LNCAP (cell line): ENCODE data around the gene MADD.

Experiments
- TF ChIP-seq, protein P1 (sequence below): fragments of 450-650 bp; IDR thresholded peaks from 2 replicates; pipeline ENCODE4 v1.5.1; 2017; ENCODE audit warnings: mild to moderate bottlenecking

The MADD gene

DNA sequence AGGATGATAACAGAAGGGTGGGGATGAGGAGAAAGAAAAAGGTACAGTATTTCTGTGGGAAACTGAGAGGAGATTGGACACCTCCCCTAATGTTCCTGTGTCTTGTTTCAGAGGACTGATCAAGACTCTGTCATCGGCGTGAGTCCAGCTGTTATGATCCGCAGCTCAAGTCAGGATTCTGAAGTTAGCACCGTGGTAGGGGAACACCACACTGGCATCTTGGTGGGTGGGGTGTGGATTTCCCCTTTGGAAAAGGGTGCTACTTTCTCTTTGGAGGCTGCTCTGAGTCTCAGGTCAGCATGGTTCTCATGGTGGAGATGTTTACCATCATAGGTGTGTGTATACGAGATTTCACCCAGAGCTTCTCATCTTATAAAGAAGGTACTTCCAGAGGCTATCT lies 25.5 kb downstream of the MADD start:
- TF ChIP-seq, protein P1, sequence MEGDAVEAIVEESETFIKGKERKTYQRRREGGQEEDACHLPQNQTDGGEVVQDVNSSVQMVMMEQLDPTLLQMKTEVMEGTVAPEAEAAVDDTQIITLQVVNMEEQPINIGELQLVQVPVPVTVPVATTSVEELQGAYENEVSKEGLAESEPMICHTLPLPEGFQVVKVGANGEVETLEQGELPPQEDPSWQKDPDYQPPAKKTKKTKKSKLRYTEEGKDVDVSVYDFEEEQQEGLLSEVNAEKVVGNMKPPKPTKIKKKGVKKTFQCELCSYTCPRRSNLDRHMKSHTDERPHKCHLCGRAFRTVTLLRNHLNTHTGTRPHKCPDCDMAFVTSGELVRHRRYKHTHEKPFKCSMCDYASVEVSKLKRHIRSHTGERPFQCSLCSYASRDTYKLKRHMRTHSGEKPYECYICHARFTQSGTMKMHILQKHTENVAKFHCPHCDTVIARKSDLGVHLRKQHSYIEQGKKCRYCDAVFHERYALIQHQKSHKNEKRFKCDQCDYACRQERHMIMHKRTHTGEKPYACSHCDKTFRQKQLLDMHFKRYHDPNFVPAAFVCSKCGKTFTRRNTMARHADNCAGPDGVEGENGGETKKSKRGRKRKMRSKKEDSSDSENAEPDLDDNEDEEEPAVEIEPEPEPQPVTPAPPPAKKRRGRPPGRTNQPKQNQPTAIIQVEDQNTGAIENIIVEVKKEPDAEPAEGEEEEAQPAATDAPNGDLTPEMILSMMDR: no peak

DNA sequence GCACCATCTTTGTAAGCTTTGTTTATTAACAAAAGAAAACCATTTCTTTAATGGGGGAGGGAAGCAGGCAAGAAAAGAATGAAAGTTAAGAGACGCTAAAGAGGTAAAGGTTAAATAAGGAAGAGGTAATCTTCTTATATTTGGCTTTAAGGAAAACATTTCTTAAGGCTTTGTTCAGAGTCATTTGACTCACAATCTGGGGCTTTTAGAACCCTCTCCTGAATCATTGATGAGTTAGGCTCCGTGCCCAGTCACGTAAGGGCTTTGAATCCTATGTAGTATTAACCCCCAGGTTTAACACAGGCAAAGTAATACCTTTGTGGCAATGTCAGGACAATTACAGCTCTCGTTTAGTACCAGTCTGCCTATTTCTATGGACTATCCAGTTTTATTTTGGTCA lies 26.1 kb downstream of the MADD start:
- TF ChIP-seq, protein P1: no peak

- TF ChIP-seq, protein P1: no peak
Measured at GRCh38 chr11:47299078-47299477, 29.1 kb downstream of the MADD start.

DNA sequence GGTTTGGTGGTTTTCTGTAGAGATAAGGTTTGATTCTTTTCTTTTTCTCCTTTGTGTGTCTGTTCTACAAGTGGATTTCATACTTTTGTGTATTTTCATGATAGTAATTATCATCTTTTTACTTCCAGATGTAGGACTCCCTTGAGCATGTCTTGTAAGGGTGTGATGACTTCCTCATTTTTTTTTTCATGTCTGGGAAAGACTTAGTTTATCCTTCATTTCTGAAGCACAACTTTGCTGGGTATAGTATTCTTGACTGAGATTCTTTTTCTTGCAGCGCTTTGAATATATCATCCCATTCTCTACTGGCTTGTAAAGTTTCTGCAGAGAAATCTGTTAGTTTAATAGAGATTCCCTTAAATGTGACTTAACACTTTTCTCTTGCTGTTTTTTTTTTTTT lies 32.9 kb downstream of the MADD start:
- TF ChIP-seq, protein P1: no peak

DNA sequence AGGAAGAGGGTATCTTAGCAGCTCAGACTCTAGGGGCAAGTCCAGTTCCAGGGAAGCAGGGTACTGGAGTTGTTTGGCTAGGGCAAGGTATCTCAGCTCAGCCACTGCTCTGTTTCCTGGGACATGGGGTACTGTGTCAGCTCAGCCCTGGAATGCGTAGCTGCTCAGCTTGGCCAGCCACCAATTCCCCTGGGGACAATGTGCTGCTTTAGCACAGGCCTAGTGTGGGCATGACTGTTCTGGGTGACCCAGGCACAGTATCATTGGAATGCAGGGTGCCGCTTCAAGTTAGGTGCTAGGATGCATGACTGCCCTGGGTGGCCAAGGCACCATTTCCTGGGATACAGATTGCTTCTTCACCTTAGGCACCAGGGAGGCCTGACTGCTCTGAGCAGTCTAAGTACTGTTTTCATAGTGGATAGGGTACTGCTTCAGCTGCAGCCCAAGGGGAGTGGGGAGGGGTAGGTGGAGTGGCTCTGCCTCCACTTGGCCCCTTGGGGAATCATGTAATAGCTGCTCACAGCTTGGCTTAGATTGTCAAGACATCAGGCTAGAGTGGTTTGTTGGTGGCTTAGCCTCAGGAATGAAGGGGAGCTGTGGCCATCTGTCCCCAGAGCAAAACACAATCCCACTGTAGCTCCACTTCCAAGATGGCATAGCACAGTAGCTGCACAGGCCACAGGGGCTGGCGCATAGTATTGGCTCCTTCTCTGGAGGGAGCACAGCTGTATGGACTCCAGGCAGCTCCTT lies 36.0 kb downstream of the MADD start:
- TF ChIP-seq, protein P1: no peak

- TF ChIP-seq, protein P1: no peak
Measured at GRCh38 chr11:47306484-47306844, 36.5 kb downstream of the MADD start.

GRCh38 chr11:47308050-47308823 lies 38.3 kb downstream of the MADD start:
- TF ChIP-seq, protein P1: no peak
